Stimulated activated CD8-positive, alpha-beta memory T cell treated with anti-CD3 and anti-CD28 coated beads, Interleukin-12 subunit alpha, Interleukin-12 subunit beta, amount 100 ng/mL, for 24 hours (primary cell): Measurements from ENCODE around the gene SNX30.

Experiments
- DNase-seq: peaks from one replicate; pipeline ENCODE4 v3.0.0-alpha.2; 2020; ENCODE audit errors: extremely low read depth

The SNX30 gene

DNA sequence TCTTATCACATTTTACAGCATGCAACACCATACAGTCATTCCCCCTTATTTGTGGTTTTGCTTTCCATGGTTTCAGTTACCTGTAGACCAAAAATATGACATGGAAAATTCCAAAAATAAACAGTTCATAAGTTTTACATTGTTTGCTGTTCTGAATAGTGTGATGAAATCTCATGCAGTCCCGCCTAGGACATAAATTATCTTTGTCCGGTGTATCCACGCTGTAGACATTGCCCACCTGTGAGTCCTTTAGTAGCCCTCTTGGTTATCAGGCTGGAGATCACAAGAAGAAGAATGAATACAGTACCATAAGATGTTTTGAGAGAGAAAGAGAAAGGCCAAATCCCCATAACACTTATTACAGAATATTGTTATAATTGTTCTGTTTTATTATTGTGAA lies 72.1 kb downstream of the SNX30 start:
- DNase-seq: no peak

- DNase-seq: no peak
Measured at GRCh38 chr9:112823257-112823656, 72.7 kb downstream of the SNX30 start.

GRCh38 chr9:112831281-112831851 lies 80.8 kb downstream of the SNX30 start:
- DNase-seq: no peak

DNA sequence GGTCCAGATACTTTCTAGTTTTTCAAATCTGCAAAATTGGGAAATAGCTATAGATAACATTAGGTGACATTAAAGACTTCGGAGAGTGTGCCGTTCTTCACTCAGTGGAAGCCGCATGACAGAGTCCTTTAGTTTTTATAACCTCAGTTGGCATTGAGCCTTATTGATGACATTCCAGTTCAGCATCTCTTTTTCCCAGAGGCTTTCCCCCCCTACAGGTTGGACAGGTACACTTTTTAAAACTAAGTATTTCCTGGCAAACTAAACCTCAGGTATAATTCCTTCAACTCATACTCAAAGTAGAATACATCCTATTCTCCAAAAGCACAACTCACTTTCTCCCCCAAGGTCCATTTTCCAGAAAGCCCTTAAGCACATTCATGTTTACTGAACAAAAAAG lies 81.4 kb downstream of the SNX30 start:
- DNase-seq: no peak

DNA sequence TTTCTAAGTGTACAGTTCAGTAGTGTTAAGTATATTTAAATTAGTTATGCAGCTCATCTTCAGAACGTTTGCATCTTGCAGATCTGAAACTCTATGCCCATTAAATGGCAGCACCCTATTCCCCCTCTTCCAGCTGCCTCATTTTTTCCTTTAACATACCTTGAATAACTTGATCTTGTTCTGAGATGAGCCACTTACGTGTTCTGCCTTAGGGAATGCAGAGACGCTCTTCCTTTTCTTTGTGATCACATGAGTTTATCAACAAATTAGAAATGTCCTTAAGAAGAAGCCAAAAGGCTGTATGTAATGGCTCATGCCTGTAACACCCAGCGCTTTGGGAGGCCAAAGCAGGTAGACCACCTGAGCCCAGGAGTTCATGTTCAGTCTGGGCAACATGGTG lies 82.5 kb downstream of the SNX30 start:
- DNase-seq: no peak

DNA sequence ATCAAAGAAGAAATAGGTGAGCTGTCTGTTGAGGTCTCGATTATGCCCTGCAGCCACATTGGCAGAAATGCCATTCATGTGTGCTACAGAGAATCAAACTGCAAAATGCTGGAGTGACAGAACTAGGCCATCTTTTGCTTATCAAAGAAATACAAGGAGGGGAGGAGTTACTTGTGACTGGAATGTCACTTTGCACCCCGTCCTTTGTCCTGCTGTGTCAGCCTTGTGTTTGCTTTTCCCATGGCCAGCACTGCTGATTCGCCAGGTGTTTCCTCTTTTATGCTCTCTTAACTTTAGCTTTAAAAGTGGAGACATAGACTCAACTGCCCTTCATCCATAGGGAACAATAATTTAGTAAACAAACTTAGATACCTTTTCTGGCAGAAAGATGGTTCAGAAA lies 85.8 kb downstream of the SNX30 start:
- DNase-seq: no peak

DNA sequence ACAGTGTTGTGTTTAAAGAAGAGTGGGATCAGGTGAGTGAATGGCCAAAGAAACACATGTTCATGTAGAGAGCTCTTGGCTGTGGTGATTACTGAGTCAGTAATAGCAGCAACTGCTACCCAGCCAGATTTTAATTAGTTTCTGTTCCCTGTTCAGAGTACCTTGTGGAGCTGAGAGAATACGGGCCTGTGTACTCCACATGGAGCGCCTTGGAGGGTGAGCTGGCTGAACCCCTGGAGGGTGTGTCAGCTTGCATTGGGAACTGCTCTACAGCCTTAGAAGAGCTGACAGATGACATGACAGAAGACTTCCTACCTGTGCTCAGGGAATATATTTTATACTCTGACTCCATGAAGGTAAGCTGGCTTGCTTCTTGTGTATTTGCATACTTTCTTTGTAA lies 87.8 kb downstream of the SNX30 start:
- no peak for DNase-seq

GRCh38 chr9:112839331-112839730 lies 88.8 kb downstream of the SNX30 start:
- DNase-seq: no peak

DNA sequence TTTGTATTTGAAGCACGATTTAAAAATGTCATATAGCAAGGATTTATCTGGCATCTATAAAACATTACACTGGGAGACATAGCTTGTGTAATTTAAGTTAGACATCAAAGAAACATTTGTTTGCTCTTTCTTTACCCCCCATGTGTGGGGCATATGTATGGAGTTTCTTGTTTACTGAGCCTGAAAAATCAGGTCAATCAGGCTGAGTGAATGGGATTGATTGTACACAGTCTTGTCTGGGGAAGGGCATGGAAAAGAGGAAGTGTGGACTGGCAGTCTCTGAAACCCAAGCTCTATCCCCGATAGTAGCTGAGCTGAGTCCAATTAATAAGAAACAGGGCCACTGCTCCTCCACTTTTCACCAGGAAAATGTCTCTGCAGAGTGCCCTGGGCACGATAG lies 90.7 kb downstream of the SNX30 start:
- no peak for DNase-seq

DNA sequence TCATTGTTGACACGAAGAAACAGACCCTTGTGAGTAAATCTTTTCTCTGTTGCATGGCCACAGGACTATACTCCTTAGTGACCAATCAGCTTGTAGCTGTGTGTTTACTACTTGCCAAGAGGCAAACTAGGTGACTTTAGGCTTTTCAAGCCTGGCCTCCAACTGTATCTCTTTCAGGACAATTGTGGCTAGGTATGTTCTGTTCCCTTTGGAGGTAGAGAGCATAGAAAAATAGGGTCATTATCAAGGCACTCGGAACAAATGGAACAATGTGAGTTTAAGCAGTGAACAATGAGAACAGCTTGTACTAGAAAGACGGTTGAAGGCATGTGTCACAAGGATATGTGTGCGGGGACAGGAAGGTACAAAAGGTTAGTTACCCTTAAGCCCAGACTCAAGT lies 92.0 kb downstream of the SNX30 start:
- no peak for DNase-seq

- DNase-seq: peak; percentile 34
Measured at GRCh38 chr9:112844771-112845542, 94.4 kb downstream of the SNX30 start.

GRCh38 chr9:112846528-112847488 lies 96.2 kb downstream of the SNX30 start:
- DNase-seq: no peak

- DNase-seq: no peak
Measured at GRCh38 chr9:112848316-112849151, 98.0 kb downstream of the SNX30 start.

- DNase-seq: no peak
Measured at GRCh38 chr9:112849363-112849922, 98.9 kb downstream of the SNX30 start.

DNA sequence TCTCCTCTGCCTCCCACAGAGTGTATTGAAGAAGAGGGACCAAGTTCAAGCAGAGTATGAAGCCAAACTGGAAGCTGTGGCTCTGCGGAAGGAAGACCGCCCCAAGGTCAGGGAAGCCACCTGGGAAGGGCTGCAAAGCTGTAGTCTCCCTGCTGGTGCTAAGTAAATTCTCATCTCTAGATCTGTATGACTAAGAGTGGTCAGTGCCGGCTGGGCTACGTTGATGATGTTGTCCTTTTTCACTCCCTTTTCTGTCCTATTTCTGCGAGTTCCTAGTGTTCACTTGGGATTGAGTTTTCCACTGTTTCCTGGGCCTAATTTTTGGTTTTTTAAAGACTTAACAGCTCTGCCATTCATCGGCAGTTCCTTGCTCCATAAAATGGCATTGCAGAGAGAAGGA lies 100.3 kb downstream of the SNX30 start:
- no peak for DNase-seq

- no peak for DNase-seq
Measured at GRCh38 chr9:112852741-112853504, 102.4 kb downstream of the SNX30 start.

DNA sequence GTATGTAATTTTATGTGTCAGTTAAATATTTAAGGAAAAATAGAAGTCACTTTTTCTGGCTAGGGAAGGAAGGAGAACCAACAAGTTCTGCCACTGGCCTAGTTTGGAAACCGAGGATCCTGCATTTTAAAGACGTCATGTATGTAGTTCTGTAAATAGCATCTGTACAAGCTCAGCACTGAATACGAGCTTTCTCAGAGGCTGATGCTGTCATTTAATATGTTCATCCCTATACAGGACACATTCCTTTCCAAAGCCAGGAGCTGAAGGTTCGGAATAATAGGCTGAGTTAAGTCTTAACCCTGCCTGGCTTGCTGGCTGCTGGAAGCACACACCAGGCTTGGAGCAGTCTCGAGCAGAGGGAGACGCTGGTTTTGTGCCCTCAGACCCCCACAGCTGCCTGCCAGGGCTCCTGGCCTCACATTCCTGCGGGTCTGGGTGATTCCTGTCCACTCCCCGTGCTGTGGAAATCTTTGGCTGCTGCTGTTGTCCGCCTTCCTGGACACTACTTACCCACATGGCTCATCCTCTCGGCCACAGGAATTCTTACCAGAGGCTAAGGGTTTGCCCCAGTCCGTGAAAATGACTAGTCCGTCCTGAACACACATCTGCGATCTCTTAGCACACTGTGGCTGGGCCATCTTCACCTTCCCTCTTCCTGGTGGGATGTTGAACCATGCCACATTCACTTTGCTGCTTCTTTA lies 103.5 kb downstream of the SNX30 start:
- DNase-seq: no peak

DNA sequence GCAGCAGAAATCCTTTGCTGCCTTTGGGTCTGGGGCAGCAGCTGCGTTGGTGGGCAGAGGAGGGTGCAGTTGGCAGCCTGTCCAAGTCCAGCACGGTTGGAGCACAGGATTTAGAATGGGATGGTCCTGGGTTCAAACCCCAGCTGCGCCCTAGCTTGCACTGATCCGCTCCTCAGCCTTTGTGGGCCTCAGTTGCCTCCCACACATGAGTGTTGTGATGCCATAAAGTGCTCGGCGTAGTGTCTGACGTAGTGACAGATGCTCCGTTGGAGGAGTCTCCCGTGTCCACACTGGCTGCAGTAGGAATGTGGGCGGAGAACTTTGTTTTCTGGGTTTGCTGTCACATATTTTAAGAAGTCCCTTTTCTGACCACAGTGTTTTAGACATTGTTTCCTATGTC lies 104.1 kb downstream of the SNX30 start:
- no peak for DNase-seq

GRCh38 chr9:112856200-112856599 lies 105.6 kb downstream of the SNX30 start:
- DNase-seq: no peak

DNA sequence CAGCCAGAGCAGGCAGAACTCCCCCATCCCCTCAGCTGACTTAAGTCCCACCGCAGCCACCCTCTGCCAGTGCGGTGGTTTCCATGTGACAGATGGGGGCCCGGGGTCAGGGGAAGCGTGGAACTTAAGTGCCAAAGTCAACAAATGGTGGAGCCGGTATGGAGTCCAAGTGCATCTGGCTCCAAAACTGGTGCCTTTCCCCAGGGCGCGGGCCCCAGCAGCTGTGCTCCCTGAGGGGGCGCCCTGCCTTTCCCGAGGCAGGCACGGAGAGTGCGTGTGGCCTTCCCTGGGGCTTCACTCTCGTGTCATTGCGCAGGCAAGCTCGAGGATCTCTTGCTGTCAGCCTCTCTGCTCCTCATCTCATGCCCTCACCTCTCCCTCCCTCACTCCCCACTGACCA lies 106.3 kb downstream of the SNX30 start:
- no peak for DNase-seq
